Measurements from ENCODE around the gene KCNJ6.
"Not testable (repeated sequence)": the region's sequence is repeated elsewhere in the genome, so short reads cannot be mapped to it uniquely, and the experiment has no call there.

Gene KCNJ6

DNA sequence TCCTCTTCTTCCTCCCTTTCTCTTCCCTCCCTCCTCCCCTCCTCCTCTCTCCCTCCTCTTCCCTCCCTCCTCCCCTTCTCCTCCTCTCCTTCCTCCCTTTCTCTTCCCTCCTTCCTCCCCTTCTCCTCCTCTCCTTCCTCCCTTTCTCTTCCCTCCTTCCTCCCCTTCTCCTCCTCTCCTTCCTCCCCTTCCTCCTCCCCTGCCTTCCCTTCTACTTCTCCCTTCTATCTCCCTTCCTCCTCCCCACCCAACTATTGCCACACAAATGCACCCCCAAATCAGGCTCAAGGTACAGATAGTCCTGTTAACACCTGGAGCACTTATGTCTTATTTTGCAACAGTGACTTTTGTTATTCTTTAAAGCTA, 203.7 kb downstream of the KCNJ6 start:
- not testable (repeated sequence) for H3K4me3 ChIP-seq (ENCODE audit: insufficient read depth, low read depth, low read length); H3K36me3 ChIP-seq (ENCODE audit: control insufficient read depth, insufficient read depth, low read length); H3K27me3 ChIP-seq (ENCODE audit: control insufficient read depth, insufficient read depth, low read length, poor library complexity, severe bottlenecking); H3K9me3 ChIP-seq (ENCODE audit: control insufficient read depth, low read length); H3K4me1 ChIP-seq (ENCODE audit: control insufficient read depth, insufficient read depth, low read length); H3K27ac ChIP-seq (ENCODE audit: insufficient read depth, low read depth, low read length, poor library complexity, severe bottlenecking)

DNA sequence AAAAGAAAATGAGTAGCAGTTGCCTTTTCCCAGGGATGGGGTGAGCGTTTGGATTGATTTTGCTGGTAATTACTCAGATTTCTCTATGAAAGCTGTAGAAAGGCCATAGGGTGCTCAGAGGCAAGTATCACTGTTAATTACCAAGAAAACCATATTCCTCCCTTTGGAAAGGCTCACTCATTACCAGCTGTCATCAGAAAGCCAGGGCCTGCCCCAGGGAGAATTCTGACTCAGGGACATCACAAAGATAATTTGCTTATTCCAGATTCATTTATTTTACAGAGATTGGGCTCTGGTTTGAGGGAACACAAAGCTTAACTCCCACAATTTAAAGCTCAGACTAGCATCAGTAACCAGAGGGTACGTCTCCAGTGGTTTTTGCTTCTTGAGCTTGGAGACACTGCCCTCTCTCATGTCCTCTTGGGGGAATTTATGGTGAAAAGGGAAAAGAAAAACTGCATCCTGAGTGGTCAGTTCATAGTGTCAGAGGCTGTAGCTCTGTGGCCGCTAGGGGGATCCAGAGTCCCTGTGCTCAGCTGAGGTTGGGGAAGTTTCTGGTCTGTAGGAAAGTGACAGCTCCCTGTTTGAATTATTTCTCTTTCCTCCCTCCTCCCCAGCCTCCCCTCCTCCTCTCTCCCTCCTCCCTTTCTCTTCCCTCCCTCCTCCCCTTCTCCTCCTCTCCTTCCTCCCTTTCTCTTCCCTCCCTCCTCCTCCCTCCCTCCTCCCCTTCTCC, 204.3 kb downstream of the KCNJ6 start:
- no peak overlapping the region for H3K27ac ChIP-seq (ENCODE audit: insufficient read depth, low read depth, low read length, poor library complexity, severe bottlenecking)
- no peak overlapping the region for H3K4me3 ChIP-seq (ENCODE audit: insufficient read depth, low read depth, low read length)
- H3K9me3 ChIP-seq (ENCODE audit: control insufficient read depth, low read length) = no peaks in the 10 kb centered on the region
- no peaks in the 10 kb centered on the region for H3K36me3 ChIP-seq (ENCODE audit: control insufficient read depth, insufficient read depth, low read length)
- WGBS, 2 experiments = 45 to 47% methylated on average over 3 of the region's 3 CpGs
- no peaks in the 10 kb centered on the region for H3K27me3 ChIP-seq (ENCODE audit: control insufficient read depth, insufficient read depth, low read length, poor library complexity, severe bottlenecking)
- H3K4me1 ChIP-seq (ENCODE audit: control insufficient read depth, insufficient read depth, low read length) = no peaks in the 10 kb centered on the region

DNA sequence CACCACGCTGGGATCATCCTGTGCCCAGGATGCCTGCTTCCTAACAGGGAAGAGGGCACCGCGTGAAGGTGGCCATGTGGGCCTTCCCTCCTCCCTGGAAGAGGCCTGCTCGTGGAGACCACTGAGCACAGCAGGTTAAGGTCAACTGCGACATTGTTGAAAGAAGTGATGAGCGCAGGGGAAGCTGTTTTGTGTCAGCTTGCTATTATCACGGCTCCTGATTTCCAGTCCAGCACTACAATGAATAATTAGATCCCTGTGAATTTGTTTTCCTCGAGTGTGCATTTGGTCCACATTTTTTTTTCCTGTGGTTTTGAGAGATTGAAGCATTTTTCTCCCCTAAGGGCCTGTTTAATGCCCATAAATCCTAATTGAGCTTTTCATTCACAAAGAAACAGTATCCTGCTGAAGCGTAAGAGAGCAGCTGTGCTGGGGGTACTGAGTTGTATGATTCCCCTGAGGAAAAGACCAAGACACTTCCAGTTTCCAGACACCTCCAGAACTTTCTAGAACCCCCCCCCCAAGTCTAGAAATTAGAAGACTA, 204.9 kb downstream of the KCNJ6 start:
- 80 to 84% methylated on average over 9 of the region's 9 CpGs for WGBS, 2 experiments
- H3K4me3 ChIP-seq (ENCODE audit: insufficient read depth, low read depth, low read length) = no peak overlapping the region
- H3K9me3 ChIP-seq (ENCODE audit: control insufficient read depth, low read length) = no peaks in the 10 kb centered on the region
- no peak overlapping the region for H3K27ac ChIP-seq (ENCODE audit: insufficient read depth, low read depth, low read length, poor library complexity, severe bottlenecking)
- H3K27me3 ChIP-seq (ENCODE audit: control insufficient read depth, insufficient read depth, low read length, poor library complexity, severe bottlenecking) = no peaks in the 10 kb centered on the region
- H3K36me3 ChIP-seq (ENCODE audit: control insufficient read depth, insufficient read depth, low read length) = no peaks in the 10 kb centered on the region
- H3K4me1 ChIP-seq (ENCODE audit: control insufficient read depth, insufficient read depth, low read length) = no peaks in the 10 kb centered on the region

DNA sequence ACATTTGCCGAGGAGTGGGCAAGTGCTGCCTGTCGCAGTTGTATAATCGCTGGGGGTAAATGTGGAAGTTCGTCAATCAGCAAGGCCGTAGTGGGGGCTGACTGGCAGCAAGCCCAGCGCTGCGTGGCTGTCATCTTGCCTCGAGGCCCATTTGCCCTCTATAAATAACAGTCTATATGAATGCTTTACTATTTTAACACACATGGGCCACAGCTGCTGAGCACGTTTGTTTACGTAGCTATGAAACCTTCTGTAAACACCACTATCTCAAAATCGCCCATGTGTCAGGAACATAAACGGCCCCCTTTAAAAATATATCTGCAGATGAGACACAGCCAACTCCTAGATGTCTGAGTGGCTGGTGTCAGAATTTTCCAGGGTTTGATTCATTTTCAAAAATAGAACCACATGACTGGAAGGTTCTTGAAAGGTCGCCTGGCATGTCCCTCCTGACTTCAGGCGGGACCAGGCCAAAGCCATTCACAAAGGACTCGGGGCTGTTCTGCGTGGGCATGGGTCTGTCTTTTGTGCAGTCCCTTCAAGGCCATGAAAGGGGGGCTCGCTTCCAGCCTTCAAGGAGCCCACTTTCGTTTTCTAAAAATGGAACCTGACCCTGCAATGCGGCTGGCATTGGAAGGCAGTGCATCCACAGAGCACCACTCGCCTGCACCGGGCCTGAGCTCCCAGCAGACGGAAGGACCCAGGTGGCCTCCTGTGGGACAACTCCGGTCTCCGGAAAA, 205.5 kb downstream of the KCNJ6 start:
- no peaks in the 10 kb centered on the region for H3K9me3 ChIP-seq (ENCODE audit: control insufficient read depth, low read length)
- no peak overlapping the region for H3K27ac ChIP-seq (ENCODE audit: insufficient read depth, low read depth, low read length, poor library complexity, severe bottlenecking)
- H3K36me3 ChIP-seq (ENCODE audit: control insufficient read depth, insufficient read depth, low read length) = no peaks in the 10 kb centered on the region
- no peaks in the 10 kb centered on the region for H3K27me3 ChIP-seq (ENCODE audit: control insufficient read depth, insufficient read depth, low read length, poor library complexity, severe bottlenecking)
- 93 to 95% methylated on average over 24 of the region's 24 CpGs for WGBS, 2 experiments
- no peaks in the 10 kb centered on the region for H3K4me1 ChIP-seq (ENCODE audit: control insufficient read depth, insufficient read depth, low read length)
- H3K4me3 ChIP-seq (ENCODE audit: insufficient read depth, low read depth, low read length) = no peak overlapping the region

DNA sequence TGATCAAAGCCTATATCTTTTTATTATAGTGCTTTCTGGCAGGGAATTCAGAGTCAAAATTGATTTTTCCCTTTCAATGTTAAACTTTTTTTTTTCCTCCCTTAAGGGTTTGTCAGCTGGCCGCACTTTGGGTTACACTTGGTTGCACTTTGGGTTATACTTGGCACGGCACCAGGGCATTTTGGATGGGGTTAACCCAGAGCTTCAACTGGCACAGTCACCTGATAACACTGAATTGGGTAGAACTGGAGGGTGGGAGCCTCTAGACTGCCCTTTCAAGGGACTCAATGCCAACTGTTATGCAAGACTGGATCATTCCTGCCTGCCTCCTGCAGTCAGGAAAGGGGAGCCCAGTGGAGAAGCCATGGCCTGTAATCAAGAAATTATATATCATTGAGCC, 211.5 kb downstream of the KCNJ6 start:
- WGBS, 2 experiments = 96 to 100% methylated on average over 2 of the region's 2 CpGs
- no peaks in the 10 kb centered on the region for H3K27me3 ChIP-seq (ENCODE audit: control insufficient read depth, insufficient read depth, low read length, poor library complexity, severe bottlenecking)
- no peaks in the 10 kb centered on the region for H3K4me1 ChIP-seq (ENCODE audit: control insufficient read depth, insufficient read depth, low read length)
- H3K4me3 ChIP-seq (ENCODE audit: insufficient read depth, low read depth, low read length) = no peak overlapping the region
- H3K27ac ChIP-seq (ENCODE audit: insufficient read depth, low read depth, low read length, poor library complexity, severe bottlenecking) = no peak overlapping the region
- no peaks in the 10 kb centered on the region for H3K36me3 ChIP-seq (ENCODE audit: control insufficient read depth, insufficient read depth, low read length)
- H3K9me3 ChIP-seq (ENCODE audit: control insufficient read depth, low read length) = no peaks in the 10 kb centered on the region

DNA sequence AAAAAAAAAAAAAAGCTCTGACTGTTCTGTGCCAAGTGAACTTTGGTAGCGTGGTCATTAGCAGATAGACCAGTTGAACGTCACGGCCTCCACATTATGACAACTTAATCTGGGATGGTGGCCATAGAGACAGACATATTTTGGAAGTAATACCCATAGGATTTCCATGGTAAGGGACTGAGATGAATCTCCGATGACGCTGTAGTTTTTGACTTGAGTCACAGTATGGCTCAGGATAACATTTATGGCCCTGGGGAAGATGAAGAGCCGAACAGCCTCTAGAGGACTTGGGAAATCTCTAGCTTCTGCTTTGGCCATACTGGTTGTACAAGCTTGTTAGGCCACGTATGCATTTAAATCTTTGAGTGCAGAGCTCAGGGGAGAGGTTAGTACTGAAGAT, 214.0 kb downstream of the KCNJ6 start:
- Histone ChIP-seq H3K27ac (ENCODE audit: insufficient read depth, low read depth, low read length, poor library complexity, severe bottlenecking) (no peak overlapping the region), H3K9me3 (ENCODE audit: control insufficient read depth, low read length) (no peaks in the 10 kb centered on the region), H3K4me1 (ENCODE audit: control insufficient read depth, insufficient read depth, low read length) (no peaks in the 10 kb centered on the region), H3K4me3 (ENCODE audit: insufficient read depth, low read depth, low read length) (no peak overlapping the region), H3K27me3 (ENCODE audit: control insufficient read depth, insufficient read depth, low read length, poor library complexity, severe bottlenecking) (no peaks in the 10 kb centered on the region), H3K36me3 (ENCODE audit: control insufficient read depth, insufficient read depth, low read length) (no peaks in the 10 kb centered on the region)
- WGBS, 2 experiments = 92 to 95% methylated on average over 7 of the region's 7 CpGs

DNA sequence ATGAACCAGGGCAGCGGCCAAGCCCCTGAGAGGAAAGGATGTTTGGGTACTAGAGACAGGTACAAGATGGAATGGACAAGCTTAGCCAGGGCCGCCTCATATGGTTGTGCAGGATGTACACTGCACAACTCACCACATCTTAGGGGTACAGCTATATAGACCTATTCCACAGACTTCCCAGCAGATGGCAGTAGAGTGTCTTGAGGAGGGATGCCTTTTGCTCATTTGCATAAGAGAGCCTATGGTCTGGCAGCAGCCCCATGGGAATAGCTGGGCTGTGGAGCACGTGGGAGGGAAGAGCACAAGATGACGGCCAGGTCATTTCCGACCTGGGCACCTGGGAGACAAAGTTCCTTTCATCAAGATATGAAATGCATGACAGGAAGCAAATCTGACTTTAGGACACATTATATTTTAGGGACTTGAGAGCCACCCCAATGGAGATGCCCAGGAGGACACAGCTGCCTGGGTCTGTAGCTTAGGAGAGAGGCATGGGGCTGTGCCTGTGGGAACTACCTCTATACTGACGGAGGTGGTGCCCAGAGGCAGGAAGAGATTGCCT, 215.5 kb downstream of the KCNJ6 start:
- no peak overlapping the region for H3K4me3 ChIP-seq (ENCODE audit: insufficient read depth, low read depth, low read length)
- no peaks in the 10 kb centered on the region for H3K4me1 ChIP-seq (ENCODE audit: control insufficient read depth, insufficient read depth, low read length)
- WGBS, 2 experiments = 61 to 67% methylated on average over 6 of the region's 6 CpGs
- H3K27me3 ChIP-seq (ENCODE audit: control insufficient read depth, insufficient read depth, low read length, poor library complexity, severe bottlenecking) = no peaks in the 10 kb centered on the region
- no peaks in the 10 kb centered on the region for H3K36me3 ChIP-seq (ENCODE audit: control insufficient read depth, insufficient read depth, low read length)
- H3K27ac ChIP-seq (ENCODE audit: insufficient read depth, low read depth, low read length, poor library complexity, severe bottlenecking) = no peak overlapping the region
- H3K9me3 ChIP-seq (ENCODE audit: control insufficient read depth, low read length) = no peaks in the 10 kb centered on the region

DNA sequence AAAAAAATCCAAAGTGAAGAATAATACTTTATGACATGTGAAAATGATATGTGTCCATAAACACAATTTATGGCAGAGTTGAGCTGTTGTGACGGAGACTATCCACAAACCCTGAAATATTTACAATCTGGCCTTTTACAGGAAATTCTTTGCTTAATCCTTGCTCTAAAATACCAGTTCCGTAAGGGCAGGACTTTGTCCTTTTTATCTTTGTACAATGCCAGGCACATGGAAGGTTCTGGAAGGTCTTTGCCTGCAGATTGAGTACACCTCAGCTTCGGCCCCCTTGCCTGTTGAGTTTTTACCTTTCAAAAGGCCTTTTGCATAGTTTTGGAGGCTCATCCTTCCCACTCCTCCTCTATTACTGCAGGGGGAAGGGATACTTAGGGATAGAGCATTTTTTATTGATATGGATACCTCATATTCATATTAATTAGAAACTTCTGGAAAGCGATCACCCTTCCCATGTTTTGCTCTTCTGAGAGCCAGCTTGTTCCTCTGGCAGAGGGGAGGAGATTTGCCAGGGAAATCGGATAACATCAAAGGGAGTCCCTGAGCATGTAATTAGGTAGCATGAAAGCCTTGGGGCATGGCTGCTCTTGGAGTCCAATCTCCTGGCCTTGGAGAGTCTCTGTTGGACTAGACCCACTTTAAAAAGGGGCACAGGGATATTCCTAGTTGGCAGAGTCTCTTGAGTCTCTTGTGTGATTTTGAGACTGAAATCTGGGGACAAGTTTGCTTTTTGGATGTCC, 217.1 kb downstream of the KCNJ6 start:
- H3K4me1 ChIP-seq (ENCODE audit: control insufficient read depth, insufficient read depth, low read length) = no peaks in the 10 kb centered on the region
- no peak overlapping the region for H3K4me3 ChIP-seq (ENCODE audit: insufficient read depth, low read depth, low read length)
- WGBS, 2 experiments = 83 to 90% methylated on average over 5 of the region's 5 CpGs
- H3K36me3 ChIP-seq (ENCODE audit: control insufficient read depth, insufficient read depth, low read length) = no peaks in the 10 kb centered on the region
- H3K27ac ChIP-seq (ENCODE audit: insufficient read depth, low read depth, low read length, poor library complexity, severe bottlenecking) = no peak overlapping the region
- no peaks in the 10 kb centered on the region for H3K27me3 ChIP-seq (ENCODE audit: control insufficient read depth, insufficient read depth, low read length, poor library complexity, severe bottlenecking)
- H3K9me3 ChIP-seq (ENCODE audit: control insufficient read depth, low read length) = no peaks in the 10 kb centered on the region

DNA sequence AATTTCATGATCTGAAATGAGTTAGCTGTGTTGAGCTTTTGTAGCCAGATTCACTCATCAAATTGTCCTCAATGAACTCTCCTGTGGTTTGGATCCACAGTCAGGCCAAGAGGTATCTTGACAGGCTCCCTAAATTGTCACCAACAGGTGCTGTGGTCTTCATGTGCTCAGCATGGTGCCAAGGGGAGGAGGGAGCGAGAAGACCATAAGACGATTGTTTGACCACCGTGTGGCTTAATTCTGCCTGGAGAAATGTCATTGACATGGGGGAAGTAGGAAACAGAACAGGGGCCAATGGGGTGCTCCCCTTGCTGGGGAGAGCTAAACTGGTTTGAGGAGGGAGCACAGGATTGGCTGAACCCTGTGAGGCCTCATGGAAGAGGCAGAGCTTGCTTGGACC, 219.3 kb downstream of the KCNJ6 start:
- no peaks in the 10 kb centered on the region for H3K4me1 ChIP-seq (ENCODE audit: control insufficient read depth, insufficient read depth, low read length)
- no peak overlapping the region for H3K27ac ChIP-seq (ENCODE audit: insufficient read depth, low read depth, low read length, poor library complexity, severe bottlenecking)
- no peaks in the 10 kb centered on the region for H3K27me3 ChIP-seq (ENCODE audit: control insufficient read depth, insufficient read depth, low read length, poor library complexity, severe bottlenecking)
- no peak overlapping the region for H3K4me3 ChIP-seq (ENCODE audit: insufficient read depth, low read depth, low read length)
- WGBS, 2 experiments = 93% methylated on average over 3 of the region's 3 CpGs
- H3K9me3 ChIP-seq (ENCODE audit: control insufficient read depth, low read length) = no peaks in the 10 kb centered on the region
- no peaks in the 10 kb centered on the region for H3K36me3 ChIP-seq (ENCODE audit: control insufficient read depth, insufficient read depth, low read length)

DNA sequence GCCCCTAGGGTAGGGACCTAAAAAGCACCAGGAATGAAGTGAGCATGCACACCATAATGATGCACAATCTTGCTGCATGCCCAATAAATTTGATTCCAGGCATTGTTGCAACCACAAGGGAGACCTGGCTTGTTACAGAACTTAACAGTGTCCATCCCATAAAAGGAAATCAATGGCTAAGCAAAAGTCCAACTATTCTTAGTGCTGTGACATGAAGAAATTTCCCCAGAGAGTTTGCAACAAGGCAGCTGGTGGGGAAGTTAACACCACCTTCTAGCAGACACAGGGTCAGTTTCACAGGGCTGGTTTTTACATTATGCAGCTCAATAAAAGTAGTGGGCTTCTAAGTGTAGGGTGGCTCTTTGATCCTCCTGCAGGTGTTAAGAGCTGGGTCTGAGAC, 221.1 kb downstream of the KCNJ6 start:
- no peak overlapping the region for H3K4me3 ChIP-seq (ENCODE audit: insufficient read depth, low read depth, low read length)
- H3K9me3 ChIP-seq (ENCODE audit: control insufficient read depth, low read length) = no peaks in the 10 kb centered on the region
- no peaks in the 10 kb centered on the region for H3K27me3 ChIP-seq (ENCODE audit: control insufficient read depth, insufficient read depth, low read length, poor library complexity, severe bottlenecking)
- H3K4me1 ChIP-seq (ENCODE audit: control insufficient read depth, insufficient read depth, low read length) = no peaks in the 10 kb centered on the region
- no peak overlapping the region for H3K27ac ChIP-seq (ENCODE audit: insufficient read depth, low read depth, low read length, poor library complexity, severe bottlenecking)
- H3K36me3 ChIP-seq (ENCODE audit: control insufficient read depth, insufficient read depth, low read length) = no peaks in the 10 kb centered on the region

All from ectodermal cell (in vitro differentiated cells).